GM18867 (cell line): ENCODE results near the gene ZNF83.
"Not testable (repeated sequence)": the region's sequence is repeated elsewhere in the genome, so short reads cannot be mapped to it uniquely, and the experiment has no call there.

Experiments used
- ATAC-seq: cut with Tn5 transposase; IDR thresholded peaks from one replicate; pipeline ENCODE4 v1.9.1; 2021; ENCODE audit warnings: mild to moderate bottlenecking, moderate library complexity; ENCODE audit not compliant: unreplicated experiment

Gene ZNF83

DNA sequence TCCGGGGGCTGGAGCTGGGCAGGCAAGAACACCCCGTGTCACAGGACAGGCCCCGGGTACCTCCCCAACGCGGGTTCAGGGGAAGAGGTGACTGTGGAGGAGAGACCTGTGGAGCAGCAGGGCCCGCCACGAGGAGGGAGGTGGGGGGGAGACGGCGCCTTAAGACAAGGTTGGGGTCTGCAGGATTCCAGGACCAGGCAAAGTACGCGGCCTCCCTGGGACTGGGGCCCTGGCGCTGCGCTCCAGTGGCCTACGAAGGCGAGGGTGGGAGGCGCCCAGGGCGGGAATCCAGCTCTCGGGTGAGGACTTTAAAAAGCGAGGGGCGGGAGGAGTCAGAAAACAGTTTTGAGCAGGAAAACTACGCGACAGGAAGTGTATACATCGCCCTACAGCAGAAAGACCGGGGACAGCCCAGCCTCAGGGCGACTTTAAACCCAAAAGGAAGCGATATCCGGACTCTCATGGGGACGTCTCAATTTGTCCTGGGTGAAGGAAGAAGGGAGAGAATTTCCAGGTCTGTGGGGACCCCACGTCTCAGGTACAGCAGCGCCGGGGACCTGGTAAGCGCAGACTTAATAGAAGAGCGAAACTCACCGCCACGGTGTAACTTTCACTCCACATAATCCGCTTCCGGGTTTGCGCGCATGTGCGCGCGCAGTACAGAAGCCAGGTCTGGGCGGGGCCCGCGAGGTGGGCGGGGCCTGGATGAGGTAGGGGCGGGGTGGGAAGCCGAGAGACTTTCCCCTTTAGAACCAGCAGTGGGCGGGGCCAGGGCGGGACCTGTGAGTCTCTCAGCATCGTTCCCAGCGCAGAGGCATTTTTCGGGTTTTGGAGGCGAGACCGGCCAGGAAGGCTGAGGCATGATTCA lies at the start of gene ZNF83:
TSS of gene ZNF83 (minus strand) at position 638 of the 868 bp plus-strand sequence.
- peak; percentile 91 for ATAC-seq

DNA sequence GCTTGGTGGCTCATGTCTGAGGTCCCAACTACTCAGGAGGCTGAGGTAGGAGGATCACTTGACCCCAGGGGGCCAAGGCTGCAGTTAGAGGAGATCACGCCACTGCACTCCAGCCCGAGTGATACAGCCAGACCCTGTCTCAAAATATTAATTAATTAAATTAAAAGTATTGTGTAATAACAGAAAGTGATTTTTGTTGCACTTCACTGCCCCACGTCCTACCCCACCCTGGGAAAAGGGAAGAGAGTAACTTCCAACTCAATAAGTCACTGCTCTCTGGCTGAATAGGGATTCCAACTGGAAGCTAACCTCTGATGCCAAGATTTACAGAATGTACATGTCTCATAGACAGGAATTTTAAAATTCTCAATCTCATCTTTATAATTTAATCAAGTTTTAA lies 49.5 kb upstream of the ZNF83 start:
- no peak for ATAC-seq

DNA sequence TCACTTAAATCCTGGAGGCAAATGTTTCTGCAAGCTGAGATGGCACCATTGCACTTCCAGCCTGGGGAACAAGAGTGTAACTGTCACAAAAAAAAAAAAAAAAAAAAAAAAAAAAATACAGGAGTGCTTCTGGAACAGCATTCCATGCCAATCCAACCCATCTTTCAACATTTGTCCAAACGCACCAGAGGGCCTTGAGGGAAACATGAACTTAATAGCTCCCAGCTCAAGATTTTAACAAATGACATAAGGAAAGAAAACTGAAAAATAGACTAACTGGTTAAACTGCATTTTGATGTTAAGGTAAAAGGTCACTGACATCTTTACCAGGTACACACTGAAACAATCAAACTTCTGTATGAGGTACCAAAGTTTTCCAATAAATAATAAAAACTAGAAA lies 47.7 kb upstream of the ZNF83 start:
- no peak for ATAC-seq

DNA sequence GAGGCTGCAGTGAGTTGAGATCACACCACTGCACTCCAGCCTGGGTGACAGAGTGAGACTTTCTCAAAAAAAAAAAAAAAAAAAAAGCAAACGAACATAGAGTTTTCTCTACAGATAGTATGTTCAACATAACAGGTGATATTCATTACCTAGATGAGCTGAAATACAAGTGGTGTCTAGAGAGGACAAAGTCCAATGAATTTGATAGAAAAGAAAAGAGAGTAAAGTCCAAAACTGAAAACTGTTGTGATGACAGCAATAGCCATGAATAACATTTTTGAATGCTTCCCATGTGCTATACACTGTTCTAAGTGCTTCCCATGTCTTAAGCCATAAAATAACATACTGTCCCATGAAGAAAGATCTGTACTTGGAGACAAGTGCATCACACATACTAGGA lies 43.1 kb upstream of the ZNF83 start:
- ATAC-seq, result not testable (repeated sequence)

DNA sequence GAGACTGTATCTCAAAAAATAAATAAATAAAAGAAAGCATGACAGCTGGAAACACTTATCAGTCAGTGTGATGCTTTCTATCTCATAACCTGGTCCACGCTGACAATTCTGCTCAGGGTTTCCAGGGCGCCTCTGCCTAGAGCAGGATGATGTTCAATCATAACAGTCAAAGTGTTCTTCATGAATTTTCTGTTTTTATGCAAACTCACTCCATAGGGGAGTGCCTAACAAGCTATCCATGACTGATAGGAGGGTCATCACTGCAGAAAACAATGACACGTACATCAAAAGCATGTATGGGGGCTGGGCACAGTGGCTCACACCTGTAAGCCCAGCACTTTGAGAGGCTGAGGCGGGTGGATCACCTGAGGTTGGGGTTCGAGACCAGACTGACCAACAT lies 41.4 kb upstream of the ZNF83 start:
- ATAC-seq, result no peak

DNA sequence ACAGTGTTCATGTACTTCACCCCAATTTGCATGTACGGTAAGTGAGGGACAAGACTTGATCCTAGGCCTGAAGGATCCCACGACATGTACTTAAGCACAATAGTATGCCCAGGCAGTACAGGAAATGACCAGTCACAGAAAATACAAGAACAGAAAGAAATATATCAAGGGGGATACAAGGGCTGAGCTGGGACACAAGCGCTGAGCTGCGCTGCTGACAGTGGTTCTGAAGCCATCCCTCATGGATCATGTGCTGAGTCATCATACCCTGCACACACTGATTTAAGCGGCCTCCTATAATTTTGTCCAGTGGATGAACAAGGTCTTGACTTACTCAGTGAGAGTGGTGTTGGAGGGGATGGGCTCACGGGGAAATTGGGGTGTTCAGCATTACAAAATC lies 37.1 kb upstream of the ZNF83 start:
- ATAC-seq, result not testable (repeated sequence)

DNA sequence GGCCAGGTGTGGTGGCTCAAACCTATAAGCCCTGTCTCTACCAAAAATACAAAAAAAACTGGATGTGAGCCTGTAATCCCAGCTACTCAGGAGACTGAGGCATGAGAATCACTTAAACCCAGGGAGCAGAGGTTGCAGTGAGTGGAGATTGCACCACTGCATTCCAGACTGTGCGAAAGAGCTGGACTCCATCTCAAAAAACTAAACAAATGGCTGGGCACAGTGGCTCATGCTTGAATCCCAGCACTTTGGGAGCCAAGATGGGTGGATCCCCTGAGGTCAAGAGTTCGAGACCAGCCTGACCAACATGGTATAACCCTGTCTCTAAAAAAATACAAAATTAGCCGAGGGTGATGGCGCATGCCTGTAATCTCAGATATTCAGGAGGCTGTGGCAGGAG lies 34.9 kb upstream of the ZNF83 start:
- no peak for ATAC-seq

DNA sequence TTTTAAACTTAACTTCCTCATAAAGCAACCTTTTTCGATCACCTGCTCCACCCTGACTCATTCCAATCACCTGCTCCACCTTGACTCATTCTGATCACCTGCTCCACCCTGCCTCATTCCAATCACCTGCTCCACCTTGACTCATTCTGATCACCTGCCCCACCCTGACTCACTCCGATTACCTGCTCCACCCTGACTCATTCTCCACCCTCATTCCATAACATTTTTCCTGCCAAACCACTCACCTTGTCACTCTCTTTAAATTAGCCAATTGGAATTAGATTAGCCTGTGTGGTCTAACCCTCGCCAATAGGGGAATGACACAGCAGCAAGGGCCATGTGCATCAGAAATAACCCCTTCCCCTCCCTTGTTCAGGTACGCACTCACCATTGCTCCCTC lies 31.9 kb upstream of the ZNF83 start:
- ATAC-seq, result no peak

DNA sequence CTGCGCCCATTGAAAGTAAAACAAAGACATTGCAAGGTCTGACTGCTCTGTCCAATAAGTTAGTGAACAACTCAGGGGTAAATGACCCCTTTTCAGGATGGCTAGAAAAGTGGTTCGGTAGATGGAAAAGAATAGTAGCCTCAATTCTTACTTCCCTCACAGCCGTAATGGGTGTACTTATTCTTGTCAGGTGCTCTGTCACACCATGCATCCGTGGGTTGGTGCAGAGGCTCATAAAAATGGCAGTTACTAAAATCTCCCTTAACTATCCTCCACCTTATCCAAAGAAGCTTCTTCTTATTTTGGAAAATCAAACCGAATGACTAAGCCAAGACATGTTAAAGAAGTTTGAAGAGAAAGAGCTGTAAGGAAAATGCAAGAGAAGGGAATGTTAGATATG lies 31.4 kb upstream of the ZNF83 start:
- no peak for ATAC-seq

DNA sequence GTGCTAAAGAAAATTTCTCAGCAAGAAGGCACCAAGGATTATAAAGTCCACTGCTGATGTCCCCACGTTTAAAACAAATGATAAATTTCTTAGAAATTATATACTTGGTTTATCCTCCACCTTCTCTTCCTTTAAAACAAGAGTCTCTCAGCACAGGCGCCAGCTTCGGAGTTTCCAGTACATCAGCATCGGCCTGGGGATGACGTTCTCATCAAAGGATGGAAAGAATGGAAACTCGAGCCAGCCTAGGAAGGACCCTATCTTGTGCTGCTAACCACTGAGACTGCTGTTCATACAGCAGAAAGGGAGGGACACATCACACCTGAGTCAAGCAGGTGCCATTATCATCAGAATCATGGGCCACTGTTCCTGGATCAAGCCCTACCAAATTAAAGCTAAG lies 29.8 kb upstream of the ZNF83 start:
- no peak for ATAC-seq

DNA sequence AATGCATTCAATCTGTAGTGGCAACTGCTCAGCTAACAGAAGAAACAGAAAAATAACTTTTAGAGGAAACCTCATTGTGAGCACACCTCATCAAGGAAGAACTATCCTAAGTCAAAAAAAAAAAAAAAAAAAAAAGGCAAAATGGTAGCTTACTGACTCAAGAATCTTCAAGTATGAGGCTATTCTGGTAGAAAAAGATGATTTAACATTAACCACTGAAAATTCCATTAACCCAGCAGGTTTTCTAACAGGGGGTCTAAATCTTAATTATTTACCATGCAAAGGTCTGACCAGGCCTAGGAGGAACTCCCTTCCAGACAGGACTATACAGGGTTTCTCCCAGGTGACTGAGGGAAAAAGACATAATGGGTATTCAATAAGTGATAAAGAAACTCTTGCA lies 28.4 kb upstream of the ZNF83 start:
- no peak for ATAC-seq

DNA sequence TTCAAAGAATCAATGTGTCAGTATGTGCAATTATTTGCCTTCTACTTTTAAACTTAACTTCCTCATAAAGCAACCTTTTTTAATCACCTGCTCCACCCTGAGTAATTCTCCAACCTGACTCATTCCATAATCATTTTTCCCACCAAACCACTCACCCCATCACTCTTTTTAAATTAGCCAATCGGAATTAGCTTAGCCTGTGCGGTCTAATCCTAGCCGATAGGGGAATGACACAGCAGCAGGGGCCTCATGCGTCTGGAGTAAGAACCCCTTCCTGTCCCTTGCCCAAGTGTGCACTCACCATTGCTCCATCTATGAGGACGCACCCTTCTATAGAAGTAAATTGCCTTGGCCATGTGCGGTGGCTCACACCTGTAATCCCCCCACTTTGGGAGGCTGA lies 27.4 kb upstream of the ZNF83 start:
- no peak for ATAC-seq

DNA sequence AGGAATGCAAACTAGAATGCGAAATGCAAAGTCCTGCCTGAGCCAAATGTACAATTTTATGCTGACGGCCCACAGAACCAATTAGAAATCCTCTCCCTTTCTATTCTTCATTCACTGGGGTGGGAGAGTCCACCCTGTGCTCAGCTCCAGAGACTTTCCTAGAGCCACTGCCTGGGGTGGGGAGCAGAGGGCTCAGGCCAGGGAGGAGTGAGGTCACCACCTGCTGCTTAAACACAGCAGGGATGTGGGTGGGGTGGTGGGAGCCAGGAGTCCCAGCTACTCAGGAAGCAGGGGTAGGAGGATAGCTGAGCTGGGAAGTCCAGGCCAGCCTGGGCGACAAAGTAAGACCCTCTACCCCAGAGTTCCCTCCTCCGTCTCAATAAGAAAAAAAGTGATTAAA lies 26.9 kb upstream of the ZNF83 start:
- ATAC-seq, result no peak

DNA sequence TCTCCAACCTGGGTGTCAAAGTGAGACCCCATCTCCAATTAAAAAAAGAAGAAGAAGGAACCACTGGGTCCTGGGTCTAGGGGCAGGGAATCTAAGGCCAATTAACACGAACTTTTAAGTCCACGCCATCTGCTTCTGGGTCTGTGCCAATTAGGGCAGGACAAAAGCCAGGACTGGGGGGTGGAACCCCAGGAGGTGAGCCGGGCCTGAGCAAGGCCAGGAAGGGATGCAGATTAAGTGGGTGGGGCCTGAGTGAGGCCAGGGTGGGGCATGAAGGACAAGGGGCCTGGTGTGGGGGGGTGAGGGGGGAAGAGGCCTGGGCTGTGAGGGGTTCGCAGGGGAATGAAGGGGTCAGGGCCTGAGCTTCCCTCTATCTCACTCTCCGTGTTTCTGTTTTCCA lies 26.3 kb upstream of the ZNF83 start:
- no peak for ATAC-seq

DNA sequence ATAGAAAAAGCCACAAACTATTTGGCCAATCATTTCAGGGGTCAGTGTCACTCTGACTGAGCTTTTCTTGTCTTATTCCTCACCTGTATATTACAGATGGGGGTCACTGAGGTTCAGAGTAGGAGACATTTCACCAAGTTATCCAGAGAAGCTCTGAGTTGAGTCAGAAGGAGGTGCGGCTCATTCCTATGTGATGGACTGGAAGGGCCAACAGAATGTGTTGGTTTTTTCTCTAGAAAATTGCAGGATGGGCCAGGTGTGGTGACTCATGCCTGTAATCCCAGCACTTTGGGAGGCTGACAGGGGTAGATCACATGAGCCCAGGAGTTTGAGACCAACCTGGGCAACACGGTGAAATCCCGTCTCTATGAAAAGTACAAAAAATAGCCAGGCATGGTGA lies 24.5 kb upstream of the ZNF83 start:
- ATAC-seq, result no peak

DNA sequence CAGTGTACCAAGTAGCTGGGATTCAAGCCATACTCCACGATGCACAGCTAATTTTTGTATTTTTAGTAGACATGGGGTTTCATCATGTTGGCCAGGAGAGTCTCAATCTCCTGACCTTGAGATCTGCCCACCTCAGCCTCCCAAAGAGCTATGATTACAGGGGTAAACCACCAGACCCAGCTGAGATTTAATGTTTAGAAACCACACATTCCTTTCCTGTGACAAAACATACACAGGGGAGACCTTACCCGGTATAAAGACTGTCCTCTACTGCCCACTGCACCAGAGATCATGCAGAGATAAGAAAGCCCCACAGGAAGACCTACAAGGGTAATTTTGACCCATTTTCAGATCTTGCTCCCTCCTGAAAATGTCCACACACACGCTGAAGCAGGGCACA lies 22.8 kb upstream of the ZNF83 start:
- no peak for ATAC-seq

DNA sequence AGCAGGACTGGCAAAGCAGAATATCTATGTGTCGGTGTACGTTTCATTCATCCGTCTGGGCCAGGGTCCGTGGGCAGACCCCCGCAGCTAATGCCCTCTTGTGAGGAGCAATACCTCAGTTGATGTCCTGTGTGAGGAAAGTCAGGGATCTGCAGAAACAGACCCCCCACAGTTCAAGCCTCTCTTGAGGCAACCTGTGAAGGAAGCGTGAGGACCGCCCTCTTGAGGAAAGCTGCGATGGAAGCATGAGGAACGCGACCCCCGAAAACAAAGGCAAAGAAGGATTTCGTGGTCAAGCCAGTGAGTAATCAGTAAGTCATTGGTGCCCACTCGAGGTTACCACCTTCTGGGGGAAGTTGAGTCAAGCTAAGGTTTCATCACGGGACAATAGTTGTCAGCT lies 20.9 kb upstream of the ZNF83 start:
- ATAC-seq, result no peak

DNA sequence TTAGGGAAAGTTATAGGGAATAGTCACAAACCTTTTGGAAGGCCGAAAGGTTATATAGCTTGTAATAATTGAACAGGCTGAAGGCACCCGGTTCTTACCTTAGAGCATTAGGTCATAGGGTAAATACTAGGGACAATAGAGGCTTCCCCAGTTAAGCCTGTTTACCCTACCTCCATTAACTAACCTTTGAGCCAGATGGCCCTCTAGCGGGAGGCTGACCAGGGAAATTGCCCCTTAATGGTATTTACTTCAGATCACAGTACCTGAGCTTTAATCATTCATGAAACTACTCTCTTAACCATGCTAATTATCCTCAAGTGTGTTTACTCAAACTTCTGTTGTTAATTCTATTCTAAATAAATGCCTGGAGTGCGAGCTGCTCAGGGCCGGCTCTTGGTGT lies 20.4 kb upstream of the ZNF83 start:
- ATAC-seq, result no peak

DNA sequence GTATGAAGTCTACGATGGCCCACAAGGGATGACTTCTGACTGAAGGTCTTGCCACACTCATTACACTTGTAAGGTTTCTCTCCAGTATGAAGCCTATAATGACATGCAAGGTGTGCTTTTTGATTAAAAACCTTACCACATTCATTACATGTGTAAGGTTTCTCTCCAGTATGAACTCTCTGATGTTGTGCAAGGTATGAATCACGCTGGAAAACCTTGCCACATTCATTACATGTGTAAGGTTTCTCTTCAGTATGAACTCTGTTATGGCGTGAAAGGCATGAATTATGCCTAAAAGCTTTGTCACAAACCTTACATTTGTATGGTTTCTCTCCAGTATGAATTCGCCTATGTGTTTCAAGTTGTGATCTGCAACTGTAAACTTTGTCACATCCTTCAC lies 15.0 kb upstream of the ZNF83 start:
- ATAC-seq, result no peak

DNA sequence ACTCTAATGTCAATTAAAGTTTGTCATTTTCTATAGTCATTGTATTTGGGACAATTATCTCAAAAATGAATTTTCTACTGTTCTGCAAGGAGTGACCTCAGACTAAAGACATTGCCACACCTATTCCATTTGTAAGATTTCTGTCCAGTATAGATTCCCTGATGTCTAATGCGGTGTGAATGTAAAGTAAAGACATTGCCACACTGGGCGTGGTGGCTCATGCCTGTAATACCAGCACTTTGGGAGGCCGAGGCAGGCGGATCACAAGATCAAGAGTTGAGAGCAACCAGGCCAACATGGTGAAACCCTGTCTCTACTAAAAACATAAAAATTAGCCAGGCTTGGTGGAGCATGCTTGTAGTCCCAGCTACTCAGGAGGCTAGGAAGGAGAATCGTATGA lies 13.8 kb upstream of the ZNF83 start:
- ATAC-seq, result no peak

DNA sequence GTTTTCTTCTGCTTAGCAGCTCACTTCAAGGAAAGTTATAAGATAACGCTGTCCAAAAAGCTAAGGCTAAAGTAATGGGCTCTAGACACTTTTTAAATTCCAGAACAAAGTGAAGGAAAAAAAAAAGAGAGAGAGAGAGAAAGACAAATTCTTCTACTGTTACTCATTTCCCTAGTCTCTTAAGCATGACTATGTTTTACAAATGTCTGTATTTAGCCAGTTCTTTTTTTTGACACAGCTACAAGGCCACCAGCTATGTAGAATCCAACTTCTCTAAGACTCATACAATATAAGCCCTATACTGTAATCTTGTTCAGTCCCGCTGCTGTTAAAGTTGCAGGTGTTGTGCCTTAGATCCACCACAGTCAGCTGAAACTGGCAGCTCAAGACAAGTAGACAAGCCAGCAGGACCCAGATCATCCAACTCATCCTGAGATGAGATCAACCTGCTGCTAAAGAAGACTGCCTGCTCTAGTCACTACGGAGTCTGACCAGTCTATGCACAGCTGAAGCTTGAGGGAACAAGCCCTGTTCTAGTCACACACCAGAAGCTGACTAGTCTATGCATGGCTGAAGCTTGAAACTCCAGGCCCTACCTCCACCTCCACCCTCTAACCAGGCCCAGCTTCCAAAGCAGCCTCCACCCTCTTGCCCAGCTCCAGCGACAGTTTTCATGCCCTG lies 10.3 kb upstream of the ZNF83 start:
- ATAC-seq, result no peak

DNA sequence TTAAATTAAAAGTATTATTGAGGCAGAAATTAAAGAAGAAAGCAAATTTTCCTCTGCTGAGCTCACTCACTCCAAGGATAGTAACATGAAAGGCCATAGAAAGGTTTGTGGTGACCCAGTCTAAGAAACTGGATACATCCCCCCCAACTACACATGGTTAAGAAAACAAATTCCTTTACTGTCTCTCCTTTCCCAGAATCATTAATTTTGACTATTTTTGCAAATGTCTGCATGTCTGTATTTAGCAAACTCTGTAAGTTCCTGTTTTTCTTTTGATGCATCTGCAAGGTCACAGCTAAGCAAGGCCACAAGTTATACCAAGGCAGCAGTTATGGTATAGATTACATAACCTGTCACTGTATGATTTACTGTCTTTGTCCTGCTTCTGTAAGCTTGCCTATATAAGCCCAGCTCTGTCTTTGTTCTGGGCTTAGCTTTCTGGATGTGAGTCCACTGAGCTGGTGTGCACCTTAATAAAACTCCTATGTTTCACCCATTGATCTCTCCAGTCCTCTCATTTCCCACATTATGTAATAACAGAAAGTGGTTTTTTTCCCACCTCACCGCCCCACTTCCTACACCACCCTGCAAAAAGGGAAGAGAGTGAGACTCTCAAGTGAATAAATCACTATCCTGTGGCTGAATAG lies 8.5 kb upstream of the ZNF83 start:
- no peak for ATAC-seq
